Cardiac muscle cell (in vitro differentiated cells and primary cell): Measurements from ENCODE around the gene CDH4. TPM values are rescaled to one million over a fixed set of nuclear protein-coding genes. Genes with fewer than 3 reads are reported as not detected.

ENCODE experiments used
- DNase-seq, 2 donors: peaks; one replicate each; pipeline versions ENCODE4 v3.0.0 to v3.0.0-alpha.2; 2010 to 2017; ENCODE audit warnings: low read depth in 1 of 2, low spot score in 1 of 2
- H3K27ac ChIP-seq: fragments of 200-600 bp; sonication (generic); 2 replicates; pipeline ENCODE4 v1.5.1; 2016
- H3K27me3 ChIP-seq: fragments of 200-600 bp; sonication (generic); 2 replicates; pipeline ENCODE4 v1.6.0; 2016; ENCODE audit warnings: control low read depth
- H3K36me3 ChIP-seq: fragments of 200-600 bp; sonication (generic); 2 replicates; pipeline ENCODE4 v1.5.1; 2016; ENCODE audit warnings: control low read depth
- H3K4me1 ChIP-seq: fragments of 200-600 bp; sonication (generic); 2 replicates; pipeline ENCODE4 v1.8.1; 2017; ENCODE audit warnings: low read depth, mild to moderate bottlenecking, mixed run types
- H3K4me3 ChIP-seq: fragments of 200-600 bp; sonication (generic); 2 replicates; pipeline ENCODE4 v1.5.1; 2016; ENCODE audit warnings: mild to moderate bottlenecking
- H3K9me3 ChIP-seq: fragments of 200-600 bp; sonication (generic); 2 replicates; pipeline ENCODE4 v1.5.1; 2017; ENCODE audit warnings: low read depth, mild to moderate bottlenecking, control low read depth
- CTCF ChIP-seq: IDR thresholded peaks from 2 replicates; pipeline ENCODE4 v1.5.1; 2012; ENCODE audit warnings: low read depth, mild to moderate bottlenecking, low read length
- polyA plus RNA-seq: library from polyadenylated mRNA; unstranded; fragments of >200 nt; fragmentation: Nextera tagmentation; extraction: Ambion mirVana; gene quantifications from 2 replicates; pipeline ENCODE4 v1.2.1, GENCODE V29; 2016
- total RNA-seq: library from RNA; depleted of rRNA; stranded (reverse); fragments of >200 nt; gene quantifications from 2 replicates; pipeline ENCODE4 v1.2.3, GENCODE V29; 2016

CDH4 gene
- total and polyA plus RNA-seq, 2 experiments from 2014 or later: 0.43 to 0.80 TPM

DNA sequence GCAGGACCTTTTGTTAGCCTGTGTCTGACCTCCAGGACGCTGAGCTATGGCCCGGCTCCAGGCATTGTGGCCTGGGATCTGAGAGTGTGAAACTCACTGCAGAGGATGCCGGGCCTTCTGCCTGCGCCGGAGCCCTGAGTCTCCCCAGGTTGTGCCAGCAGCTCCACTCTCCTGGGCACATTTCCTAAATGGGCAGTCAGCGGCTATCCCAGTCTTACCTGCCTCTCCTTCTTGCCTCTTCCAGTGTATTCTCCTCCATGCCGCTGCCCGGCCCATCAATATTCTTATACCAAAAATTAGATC lies 397.8 kb downstream of the CDH4 start:
- no peak for DNase-seq
- Histone ChIP-seq H3K27ac (no peak overlapping the region), H3K4me3 (no peak overlapping the region), H3K9me3 (no peaks in the 10 kb centered on the region), H3K27me3 (no peaks in the 10 kb centered on the region), H3K36me3 (no peaks in the 10 kb centered on the region), H3K4me1 (no peaks in the 10 kb centered on the region)
- no peak for TF ChIP-seq CTCF

DNA sequence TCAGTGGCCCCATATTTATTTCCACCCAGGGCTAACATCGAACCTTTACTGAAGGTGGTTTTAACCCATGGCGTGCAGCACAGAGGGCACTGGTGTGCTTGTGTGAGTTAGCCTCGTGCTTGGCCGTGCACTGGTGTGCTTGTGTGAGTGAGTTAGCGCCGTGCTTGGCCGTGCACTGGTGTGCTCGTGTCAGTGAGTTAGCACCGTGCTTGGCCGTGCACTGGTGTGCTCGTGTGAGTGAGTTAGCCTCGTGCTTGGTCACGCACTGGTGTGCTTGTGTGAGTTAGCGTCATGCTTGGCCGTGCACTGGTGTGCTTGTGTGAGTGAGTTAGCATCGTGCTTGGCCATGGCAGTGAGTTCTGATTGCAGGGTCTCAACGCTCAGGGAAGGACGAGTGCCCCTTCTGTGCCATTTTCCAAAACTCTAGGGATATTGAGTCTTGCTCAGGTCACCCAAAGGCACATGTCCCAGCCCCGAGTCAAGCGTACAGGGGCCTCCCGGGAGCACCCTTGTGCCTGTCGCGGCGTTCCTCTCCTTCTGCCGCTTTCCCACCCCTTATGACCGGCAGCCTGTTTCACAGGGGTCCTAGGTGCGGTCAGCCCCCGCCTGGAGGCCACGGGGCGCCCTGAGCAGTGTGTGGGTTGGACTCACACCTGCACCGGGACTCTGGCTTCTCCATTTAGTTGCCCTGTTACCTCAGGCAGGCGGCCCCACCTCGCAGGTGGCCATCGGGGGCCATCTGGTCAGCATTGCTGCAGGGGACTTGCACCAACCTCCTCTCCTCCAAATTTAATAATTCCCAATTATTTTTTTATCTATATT lies 399.1 kb downstream of the CDH4 start:
- H3K4me3 ChIP-seq: no peak overlapping the region
- H3K27me3 ChIP-seq: no peaks in the 10 kb centered on the region
- H3K4me1 ChIP-seq: no peaks in the 10 kb centered on the region
- no peak for DNase-seq
- H3K27ac ChIP-seq: no peak overlapping the region
- H3K36me3 ChIP-seq: no peaks in the 10 kb centered on the region
- TF ChIP-seq CTCF: no peak
- no peaks in the 10 kb centered on the region for H3K9me3 ChIP-seq

- Histone ChIP-seq H3K9me3 (no peaks in the 10 kb centered on the region), H3K27me3 (no peaks in the 10 kb centered on the region), H3K4me1 (no peaks in the 10 kb centered on the region), H3K36me3 (no peaks in the 10 kb centered on the region), H3K27ac (no peak overlapping the region), H3K4me3 (no peak overlapping the region)
- no peak for DNase-seq
- no peak for TF ChIP-seq CTCF
Measured at GRCh38 chr20:61652146-61652545, 400.1 kb downstream of the CDH4 start.

DNA sequence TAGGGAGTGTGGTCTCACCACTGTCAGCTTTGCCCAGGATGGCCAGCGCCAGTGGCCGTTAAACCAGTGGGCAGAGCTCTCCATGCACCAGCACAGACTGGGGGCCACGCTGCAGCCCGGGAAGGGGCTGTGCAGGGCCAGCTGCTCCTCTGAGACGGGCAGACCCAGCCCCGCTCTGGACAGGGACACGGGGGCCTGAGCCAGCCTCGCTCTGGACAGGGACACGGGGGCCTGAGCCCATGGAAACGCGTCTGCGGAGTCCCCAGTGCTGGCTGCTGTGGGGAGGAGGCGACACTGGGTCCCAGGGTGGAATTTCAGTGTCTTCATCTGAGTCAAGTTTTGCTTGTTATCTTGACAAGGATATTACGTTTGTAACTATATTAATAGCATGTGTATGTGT lies 402.7 kb downstream of the CDH4 start:
- Histone ChIP-seq H3K9me3 (no peaks in the 10 kb centered on the region), H3K4me1 (no peaks in the 10 kb centered on the region), H3K36me3 (no peaks in the 10 kb centered on the region), H3K27ac (no peak overlapping the region), H3K4me3 (no peak overlapping the region), H3K27me3 (no peaks in the 10 kb centered on the region)
- TF ChIP-seq CTCF: no peak
- no peak for DNase-seq

- Histone ChIP-seq H3K9me3 (no peaks in the 10 kb centered on the region), H3K27me3 (no peaks in the 10 kb centered on the region), H3K36me3 (no peaks in the 10 kb centered on the region), H3K4me1 (no peaks in the 10 kb centered on the region), H3K4me3 (no peak overlapping the region), H3K27ac (no peak overlapping the region)
- no peak for TF ChIP-seq CTCF
- DNase-seq: no peak
Measured at GRCh38 chr20:61655591-61655990, 403.5 kb downstream of the CDH4 start.
